Endothelial cell of umbilical vein (primary cell): Measurements from ENCODE around the gene NDUFAF8. TPM values are rescaled to one million over a fixed set of nuclear protein-coding genes. Genes with fewer than 3 reads are reported as not detected.

Experiments used
- BruUV-seq: library from RNA; stranded (reverse); fragments of 400-500 nt; replicated peaks from 2 replicates; lab custom pipeline; 2021; lab: Mats Ljungman, UMichigan
- CTCF ChIA-PET: fragments of 300-600, 350-600 bp; sonication (Branson Sonifier 250); formaldehyde crosslinking; loops from one replicate; lab custom pipeline; 2021; ENCODE audit warnings: antibody characterized with exemption, inconsistent platforms; lab: Charles Lee
- POLR2A ChIA-PET: fragments of 300-600, 350-600 bp; sonication (Branson Sonifier 250); formaldehyde crosslinking; loops from one replicate; lab custom pipeline; 2021; ENCODE audit warnings: antibody characterized with exemption, inconsistent platforms; lab: Charles Lee
- DNase-seq: peaks from one replicate; pipeline ENCODE4 v3.0.0-alpha.2; 2011; ENCODE audit warnings: low read depth, low spot score
- FAIRE-seq: peaks from 2 replicates; lab custom pipeline; 2011; peaks lifted over from hg19 to GRCh38; lab: Jason Lieb, UNC
- H2AFZ ChIP-seq: 2 replicates; pipeline ENCODE4 v1.6.0; 2012; ENCODE audit warnings: low read depth, low read length, control low read depth, inconsistent platforms
- H3K27ac ChIP-seq: 2 replicates; pipeline ENCODE4 v1.5.1; 2011; ENCODE audit warnings: low read depth, mild to moderate bottlenecking, control low read depth, low read length, moderate library complexity; ENCODE audit not compliant: insufficient read depth
- H3K27me3 ChIP-seq, 2 experiments: 2 replicates each; pipeline versions ENCODE4 v1.6.0 to v1.6.1; 2011; ENCODE audit warnings: low read length in 2 of 2, mixed read lengths in 1 of 2; ENCODE audit not compliant: control insufficient read depth in 2 of 2, insufficient read depth in 2 of 2
- H3K36me3 ChIP-seq, 2 experiments: 2 replicates in 1 of 2; 3 replicates in 1 of 2; pipeline ENCODE4 v1.5.1; 2011; ENCODE audit warnings: low read length in 2 of 2, mild to moderate bottlenecking in 1 of 2, moderate library complexity in 1 of 2; ENCODE audit not compliant: control insufficient read depth in 2 of 2, insufficient read depth in 2 of 2; ENCODE audit errors: extremely low read depth in 1 of 2
- H3K4me1 ChIP-seq: 3 replicates; pipeline ENCODE4 v1.5.1; 2011; ENCODE audit warnings: mild to moderate bottlenecking, low read length; ENCODE audit not compliant: control insufficient read depth, insufficient read depth; ENCODE audit errors: extremely low read depth
- H3K4me2 ChIP-seq: 2 replicates; pipeline ENCODE4 v1.6.1; 2011; ENCODE audit warnings: low read length, control low read depth, mixed read lengths; ENCODE audit not compliant: insufficient read depth
- H3K4me3 ChIP-seq, 3 experiments: fragments of 200-600 bp in 1 of 3; sonication (generic), shearing (Covaris generic) in 1 of 3; replicated peaks in 1 of 3; 2 replicates each; pipeline ENCODE4 v1.5.1; 2011 to 2016; ENCODE audit warnings: control low read depth in 3 of 3, low read length in 3 of 3, mild to moderate bottlenecking in 2 of 3, inconsistent platforms in 1 of 3, low read depth in 1 of 3, moderate library complexity in 1 of 3; ENCODE audit not compliant: insufficient read depth in 1 of 3
- H3K79me2 ChIP-seq: 2 replicates; pipeline ENCODE4 v1.6.0; 2012; ENCODE audit warnings: low read length, inconsistent platforms; ENCODE audit not compliant: control insufficient read depth, insufficient read depth
- H3K9ac ChIP-seq: replicated peaks from 2 replicates; pipeline ENCODE3; 2011; ENCODE audit warnings: low read length, control low read depth; ENCODE audit not compliant: insufficient read depth; ENCODE audit errors: extremely low read depth
- H3K9me1 ChIP-seq: replicated peaks from 3 replicates; pipeline ENCODE4 v1.6.0; 2011; ENCODE audit warnings: mild to moderate bottlenecking, low read length; ENCODE audit not compliant: control insufficient read depth, insufficient read depth; ENCODE audit errors: extremely low read depth
- H3K9me3 ChIP-seq: replicated peaks from 2 replicates; pipeline ENCODE4 v1.5.1; 2012; ENCODE audit warnings: low read length, inconsistent platforms; ENCODE audit not compliant: control insufficient read depth, insufficient read depth
- H4K20me1 ChIP-seq: replicated peaks from 2 replicates; pipeline ENCODE3; 2011; ENCODE audit warnings: mild to moderate bottlenecking, low read length; ENCODE audit not compliant: control insufficient read depth, insufficient read depth; ENCODE audit errors: extremely low read depth
- CTCF ChIP-seq, 2 donors: IDR thresholded peaks; 1 replicate in 1 of 2; 2 replicates in 1 of 2; pipeline ENCODE4 v1.5.1; 2011; ENCODE audit warnings: low read length in 2 of 2, mild to moderate bottlenecking in 2 of 2, moderate library complexity in 2 of 2, control low read depth in 1 of 2, inconsistent platforms in 1 of 2, low read depth in 1 of 2; ENCODE audit not compliant: insufficient read depth in 1 of 2; ENCODE audit errors: extremely low read depth in 1 of 2
- EZH2 ChIP-seq: IDR thresholded peaks from 2 replicates; pipeline ENCODE4 v1.6.1; 2012; ENCODE audit warnings: borderline replicate concordance, low read depth, mild to moderate bottlenecking, moderate library complexity, low read length, inconsistent platforms; ENCODE audit not compliant: severe bottlenecking
- FOS ChIP-seq: IDR thresholded peaks from 2 replicates; pipeline ENCODE4 v1.6.1; 2011; ENCODE audit warnings: mild to moderate bottlenecking, low read length, moderate library complexity, borderline replicate concordance; ENCODE audit not compliant: insufficient read depth
- GATA2 ChIP-seq: IDR thresholded peaks from 2 replicates; pipeline ENCODE4 v1.7.0; 2011; ENCODE audit warnings: low read depth, mild to moderate bottlenecking, moderate library complexity, mixed read lengths, low read length; ENCODE audit not compliant: insufficient read length, insufficient read depth
- JUN ChIP-seq: IDR thresholded peaks from 2 replicates; pipeline ENCODE4 v1.6.1; 2011; ENCODE audit warnings: borderline replicate concordance, low read depth; ENCODE audit not compliant: insufficient read length, insufficient read depth
- MAX ChIP-seq: IDR thresholded peaks from 2 replicates; pipeline ENCODE4 v1.6.1; 2011; ENCODE audit not compliant: insufficient read depth, insufficient read length
- MYC ChIP-seq: IDR thresholded peaks from one replicate; pipeline ENCODE4 v1.6.1; 2011; ENCODE audit warnings: mild to moderate bottlenecking, low read depth, low read length
- POLR2A ChIP-seq: IDR thresholded peaks from 2 replicates; pipeline ENCODE4 v1.6.1; 2012; ENCODE audit warnings: low read depth, mild to moderate bottlenecking, control low read depth, low read length
- POLR2AphosphoS5 ChIP-seq: IDR thresholded peaks from 2 replicates; pipeline ENCODE4 v1.6.1; 2012; ENCODE audit warnings: low read depth, mild to moderate bottlenecking, control low read depth, low read length, moderate library complexity; ENCODE audit not compliant: insufficient read depth
- dilution Hi-C: fragments of 300-500 bp; cut with MboI; formaldehyde crosslinking; loops from one replicate; pipeline ENCODE4 v1.15.0; 2019; ENCODE audit warnings: low sequenced_read_pairs; ENCODE audit not compliant: extremely low pct_ligation_motif_present
- intact Hi-C: fragments of 100-400 bp; cut with micrococcal nuclease; formaldehyde crosslinking; loops from one replicate; pipeline ENCODE4 v1.10.0; 2022
- polyA plus RNA-seq, 4 experiments: library from polyadenylated mRNA; depleted of rRNA in 3 of 4; stranded (reverse) in 3 of 4; unstranded in 1 of 4; fragments of >200 nt; gene quantifications; 2 replicates each; pipeline versions ENCODE4 v1.2.1 to v1.2.3, GENCODE V29; 2011 to 2012; ENCODE audit warnings: missing spikeins in 1 of 4
- total RNA-seq: library from RNA; stranded (reverse); gene quantifications from 2 replicates; pipeline ENCODE4 v1.2.3, GENCODE V29; 2021

Gene NDUFAF8
- total and polyA plus RNA-seq, 2 donors (not counting 3 experiments of a cell fraction or from before 2014, with no cell fraction given), result 61.5 to 83.9 TPM

GRCh38 chr17:81251709-81252301, 12.7 kb downstream of the NDUFAF8 start:
- Histone ChIP-seq H3K9ac (no peak overlapping the region), H4K20me1 (no peaks in the 10 kb centered on the region), H3K4me1 (no peaks in the 10 kb centered on the region), H3K36me3 (peaks cover 0 to 12% of the 10 kb centered on the region in 2 experiments), H3K4me2 (no peak overlapping the region), H3K9me1 (no peaks in the 10 kb centered on the region), H2AFZ (no peak overlapping the region), H3K9me3 (no peaks in the 10 kb centered on the region), H3K27me3 (no peaks in the 10 kb centered on the region), H3K79me2 (no peaks in the 10 kb centered on the region), H3K4me3 (no peak overlapping the region), H3K27ac (no peak overlapping the region)
- no TSS peak for BruUV-seq
- ChIA-PET POLR2A (no interaction called here), CTCF (interaction anchor here (0.7 kb wide), 1 partner anchor 349 kb away, joined by 3 read pairs; no protein-coding TSS in a partner anchor)
- TF ChIP-seq MYC (no peak), POLR2AphosphoS5 (no peak), EZH2 (no peak), MAX (no peak), POLR2A (no peak), JUN (no peak), FOS (no peak), CTCF (IDR thresholded peaks at IDR 0.05; ENCODE audit: extremely low read depth in 1 of 2, insufficient read depth in 1 of 2, low read depth in 1 of 2, low read length in 2 of 2) (no peak), GATA2 (no peak)
- FAIRE-seq (no peak), DNase-seq (no peak)
- intact Hi-C loops (loop anchor here (2.0 to 5.0 kb wide), 2 partner anchors 143 to 260 kb away; partner anchors contain the start of genes ACTG1 and BAHCC1), dilution Hi-C loops (no loop called here)
